ENCODE measurements around the gene EMID1.

DNA sequence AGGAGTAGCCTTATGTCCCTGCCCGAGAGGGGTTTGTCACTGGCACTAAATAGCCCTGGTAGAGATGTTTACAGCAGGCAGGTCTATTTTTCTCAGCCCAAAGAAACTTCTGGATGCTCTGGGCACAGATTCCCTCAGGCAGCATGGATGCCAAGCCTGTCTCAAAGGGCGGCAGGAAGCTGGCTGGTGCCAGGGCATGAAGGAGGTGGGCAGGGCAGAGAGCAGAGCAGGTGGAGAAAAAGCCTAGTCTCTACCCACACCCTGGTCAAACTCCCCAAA is 96.6 kb downstream of the EMID1 start:
- TF ChIP-seq CTCF (conservative IDR thresholded peaks at IDR 0.05; ENCODE audit: low read length) (no peak), EZH2phosphoT487 (IDR thresholded peaks at IDR 0.05; ENCODE audit: borderline replicate concordance) (no peak)

Data from Loucy (cell line).